ENCODE measurements around the gene TMF1. TPM values are rescaled to one million over a fixed set of nuclear protein-coding genes. Genes with fewer than 3 reads are reported as not detected.

Gene TMF1
- total and polyA plus RNA-seq, 8 donors: 5.7 to 25.9 (median 16.0) TPM

- peaks cover 0 to 24% (median 0%) of the 10 kb centered on the region in 3 donors for H3K36me3 ChIP-seq
- intact Hi-C loops (cut with DNase I): no loop called here
- H3K27me3 ChIP-seq: no peaks in the 10 kb centered on the region
- 90 to 95% methylated on average over 2 of the region's 2 CpGs for WGBS, 2 donors
- no peaks in the 10 kb centered on the region for H3K9me3 ChIP-seq
- DNase-seq (no peak), FAIRE-seq (no peak), ATAC-seq (no peak)
- H3K4me1 ChIP-seq: peaks cover 0 to 5% (median under 1%) of the 10 kb centered on the region in 3 donors
- no peak overlapping the region for H3K27ac ChIP-seq
- no peak overlapping the region for H3K4me3 ChIP-seq
- TF ChIP-seq, protein P1, sequence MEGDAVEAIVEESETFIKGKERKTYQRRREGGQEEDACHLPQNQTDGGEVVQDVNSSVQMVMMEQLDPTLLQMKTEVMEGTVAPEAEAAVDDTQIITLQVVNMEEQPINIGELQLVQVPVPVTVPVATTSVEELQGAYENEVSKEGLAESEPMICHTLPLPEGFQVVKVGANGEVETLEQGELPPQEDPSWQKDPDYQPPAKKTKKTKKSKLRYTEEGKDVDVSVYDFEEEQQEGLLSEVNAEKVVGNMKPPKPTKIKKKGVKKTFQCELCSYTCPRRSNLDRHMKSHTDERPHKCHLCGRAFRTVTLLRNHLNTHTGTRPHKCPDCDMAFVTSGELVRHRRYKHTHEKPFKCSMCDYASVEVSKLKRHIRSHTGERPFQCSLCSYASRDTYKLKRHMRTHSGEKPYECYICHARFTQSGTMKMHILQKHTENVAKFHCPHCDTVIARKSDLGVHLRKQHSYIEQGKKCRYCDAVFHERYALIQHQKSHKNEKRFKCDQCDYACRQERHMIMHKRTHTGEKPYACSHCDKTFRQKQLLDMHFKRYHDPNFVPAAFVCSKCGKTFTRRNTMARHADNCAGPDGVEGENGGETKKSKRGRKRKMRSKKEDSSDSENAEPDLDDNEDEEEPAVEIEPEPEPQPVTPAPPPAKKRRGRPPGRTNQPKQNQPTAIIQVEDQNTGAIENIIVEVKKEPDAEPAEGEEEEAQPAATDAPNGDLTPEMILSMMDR (IDR thresholded peaks at IDR 0.05): no peak
Observed at GRCh38 chr3:69008980-69009379, 43.2 kb downstream of the TMF1 start.

DNA sequence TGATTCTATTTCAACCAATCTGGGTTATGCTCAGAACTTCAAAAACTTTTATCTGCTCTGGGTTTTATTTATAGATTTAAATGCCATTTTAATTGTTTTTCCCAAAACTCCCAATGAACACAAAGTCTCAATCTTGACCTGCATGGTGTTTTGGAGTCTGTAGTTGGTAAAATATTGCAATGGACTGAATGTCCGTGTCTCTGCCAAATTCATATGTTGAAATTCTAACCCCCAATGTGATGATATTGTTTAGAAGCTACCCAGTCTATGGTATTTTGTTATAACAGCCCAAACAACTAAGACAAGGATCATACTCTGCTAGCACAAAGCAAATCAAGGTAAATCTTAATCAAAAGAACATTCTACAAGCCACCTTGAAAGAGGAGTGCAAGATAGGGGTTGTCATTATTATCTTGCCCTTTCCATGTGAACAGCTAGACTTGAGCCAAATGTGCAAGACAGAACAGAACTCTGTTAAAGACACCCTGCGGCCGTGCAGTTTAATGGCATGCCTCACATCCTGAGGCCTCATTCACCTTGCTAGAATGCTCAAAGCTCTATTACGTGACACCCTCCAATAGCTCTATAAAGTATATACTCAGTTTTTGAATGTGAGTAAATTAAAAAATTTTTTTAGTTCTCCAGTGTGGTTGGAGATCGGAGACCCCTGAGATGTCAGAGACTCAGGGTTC is 46.2 kb downstream of the TMF1 start:
- H3K27ac ChIP-seq: no peak overlapping the region
- no peak for FAIRE-seq
- peaks cover 0 to 40% (median 4%) of the 10 kb centered on the region in 3 donors for H3K36me3 ChIP-seq

DNA sequence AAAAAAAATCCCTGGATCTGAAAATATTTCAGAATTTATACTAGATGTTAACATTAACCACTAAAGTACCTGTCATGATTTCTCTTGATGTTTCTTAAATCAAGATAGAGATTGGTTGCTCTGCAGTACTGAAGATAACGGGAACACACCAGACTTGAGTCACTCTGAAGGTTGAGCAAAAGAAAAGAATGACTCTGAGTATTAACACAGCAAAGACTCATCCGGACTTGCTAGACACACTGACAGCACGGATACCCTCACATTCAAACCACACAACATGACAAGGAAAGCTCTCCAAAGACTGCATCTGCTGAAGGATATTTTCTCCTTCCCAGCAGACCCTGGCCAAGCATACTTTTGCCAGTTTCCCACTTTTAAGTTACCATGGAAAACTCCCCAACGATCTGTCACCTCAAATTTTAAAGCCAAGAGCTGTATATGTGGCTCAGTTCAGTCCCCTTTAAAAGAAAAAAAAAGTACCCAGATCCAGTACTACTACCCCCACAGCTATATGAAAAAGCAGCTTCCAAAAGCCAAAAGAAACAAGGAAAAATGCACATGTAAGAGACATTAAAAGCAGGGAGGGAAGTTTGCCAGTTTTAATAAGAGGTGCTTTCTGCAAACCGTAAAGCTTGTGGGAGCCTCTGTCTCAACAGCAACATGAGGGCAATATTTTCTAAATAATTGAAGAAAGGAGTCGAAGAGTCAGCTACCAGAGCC is 46.9 kb downstream of the TMF1 start:
- Histone ChIP-seq H3K27ac (no peak overlapping the region), H3K36me3 (peaks cover 0 to 46% (median 4%) of the 10 kb centered on the region in 3 donors), H3K9me3 (no peaks in the 10 kb centered on the region), H3K4me1 (no peaks in the 10 kb centered on the region), H3K27me3 (no peaks in the 10 kb centered on the region), H3K4me3 (no peak overlapping the region)
- intact Hi-C loops (cut with DNase I): no loop called here
- TF ChIP-seq, protein P1 (IDR thresholded peaks at IDR 0.05): no peak
- no peak for ATAC-seq
- no peak for FAIRE-seq
- DNase-seq: no peak
- WGBS, 2 donors: 84 to 90% methylated on average over 6 of the region's 6 CpGs

More for the DNA sequence above, 46.2 kb downstream of the TMF1 start:
- TF ChIP-seq, protein P1 (IDR thresholded peaks at IDR 0.05): no peak
- H3K4me3 ChIP-seq: no peak overlapping the region
- WGBS, 2 donors: 92 to 93% methylated on average over 5 of the region's 5 CpGs
- DNase-seq: no peak
- no peaks in the 10 kb centered on the region for H3K27me3 ChIP-seq
- H3K4me1 ChIP-seq: no peaks in the 10 kb centered on the region
- no peaks in the 10 kb centered on the region for H3K9me3 ChIP-seq
- no peak for ATAC-seq
- intact Hi-C loops (cut with DNase I): no loop called here

- intact Hi-C loops (cut with DNase I): no loop called here
- Histone ChIP-seq H3K36me3 (peaks cover 0 to 46% (median 4%) of the 10 kb centered on the region in 3 donors), H3K9me3 (no peaks in the 10 kb centered on the region), H3K27me3 (no peaks in the 10 kb centered on the region), H3K4me3 (no peak overlapping the region), H3K4me1 (no peaks in the 10 kb centered on the region), H3K27ac (no peak overlapping the region)
- no peak for ATAC-seq
- FAIRE-seq: no peak
- 94 to 95% methylated on average over 9 of the region's 9 CpGs for WGBS, 2 donors
- TF ChIP-seq, protein P1 (IDR thresholded peaks at IDR 0.05): no peak
- DNase-seq: no peak
Observed at GRCh38 chr3:69004138-69004537, 48.0 kb downstream of the TMF1 start.

DNA sequence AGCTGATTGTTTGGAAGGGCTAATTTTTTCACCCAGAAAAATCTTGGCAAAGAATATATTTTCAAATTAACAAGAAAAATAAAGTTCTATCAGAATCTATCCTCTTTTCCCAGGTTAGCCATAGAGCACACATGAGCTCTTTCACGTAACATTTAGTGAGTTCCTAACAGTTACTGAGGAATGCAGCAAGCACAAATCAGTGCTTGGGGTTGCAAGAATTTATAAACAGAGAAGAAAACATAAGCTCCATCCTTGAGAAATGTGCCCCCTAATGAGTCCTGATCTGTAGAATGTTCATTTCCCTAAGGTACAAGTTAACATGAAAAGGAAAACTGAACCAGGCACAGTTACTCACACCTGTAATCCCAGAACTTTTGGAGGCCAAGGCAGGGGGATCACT is 52.5 kb downstream of the TMF1 start:
- ATAC-seq: no peak
- WGBS, 2 donors: 95% methylated on average over 1 of the region's 1 CpG
- intact Hi-C loops (cut with DNase I): no loop called here
- Histone ChIP-seq H3K27ac (no peak overlapping the region), H3K27me3 (no peaks in the 10 kb centered on the region), H3K9me3 (no peaks in the 10 kb centered on the region), H3K4me1 (no peaks in the 10 kb centered on the region), H3K4me3 (no peak overlapping the region), H3K36me3 (peaks cover 0 to 59% (median 13%) of the 10 kb centered on the region in 3 donors)
- TF ChIP-seq, protein P1 (IDR thresholded peaks at IDR 0.05): no peak
- no peak for FAIRE-seq
- no peak for DNase-seq
